GM12891 (cell line): Measurements from ENCODE around the gene JCAD.

Experiments
- PAX5 ChIP-seq: IDR thresholded peaks from 2 replicates; pipeline ENCODE4 v1.6.1; 2011; ENCODE audit warnings: low read length, moderate library complexity, mild to moderate bottlenecking; ENCODE audit not compliant: insufficient read depth, severe bottlenecking
- POLR2A ChIP-seq: IDR thresholded peaks from 2 replicates; pipeline ENCODE4 v1.6.1; 2011; ENCODE audit warnings: low read depth, low read length, control low read depth
- POLR2AphosphoS5 ChIP-seq: IDR thresholded peaks from 2 replicates; pipeline ENCODE4 v1.6.1; 2011; ENCODE audit warnings: low read depth, low read length, control low read depth
- POU2F2 ChIP-seq: IDR thresholded peaks from 2 replicates; pipeline ENCODE4 v1.6.1; 2011; ENCODE audit warnings: low read depth, mild to moderate bottlenecking, control low read depth, low read length, moderate library complexity
- SPI1 ChIP-seq: IDR thresholded peaks from 2 replicates; pipeline ENCODE4 v1.6.1; 2011; ENCODE audit warnings: low read depth, low read length, control low read depth
- TAF1 ChIP-seq: IDR thresholded peaks from 2 replicates; pipeline ENCODE4 v1.6.1; 2011; ENCODE audit warnings: low read depth, low read length, control low read depth

DNA sequence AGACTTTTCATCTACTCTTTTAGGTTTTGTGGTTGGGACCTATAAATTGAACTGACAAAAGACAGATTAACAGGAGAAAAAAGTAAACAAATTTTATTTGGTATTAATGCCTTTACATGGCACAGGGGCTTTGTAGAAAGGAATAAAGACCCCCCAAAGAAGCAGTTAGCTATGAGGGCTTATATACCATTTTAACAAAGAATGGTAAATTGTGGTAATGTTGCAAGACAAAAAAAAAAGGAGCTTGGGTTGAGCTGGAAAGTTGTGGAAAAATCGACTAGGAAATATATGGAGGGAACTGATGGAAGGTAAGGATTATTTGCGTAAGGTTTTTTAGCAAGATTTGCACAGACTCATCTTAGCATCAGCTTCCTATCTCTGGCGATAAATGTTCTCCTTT is 84.6 kb downstream of the JCAD start:
- TF ChIP-seq POLR2A (no peak), TAF1 (no peak), POLR2AphosphoS5 (no peak), POU2F2 (no peak), SPI1 (no peak), PAX5 (no peak)
